Measurements from ENCODE around the gene ZNF487. TPM values are rescaled to one million over a fixed set of nuclear protein-coding genes. Genes with fewer than 3 reads are reported as not detected.

The ZNF487 gene
- total and polyA plus RNA-seq, 4 donors: 8.4 to 25.4 (median 9.1) TPM

GRCh38 chr10:43427166-43427825 lies 9.6 kb upstream of the ZNF487 start:
- DNase-seq: no peak
- WGBS, 2 donors: 88 to 95% methylated on average over 12 of the region's 12 CpGs
- no peak for ATAC-seq (ENCODE audit: insufficient read depth, low FRiP score)
- Histone ChIP-seq H3K9ac (ENCODE audit: insufficient read depth in 1 of 2, low read length in 2 of 2) (no peak overlapping the region), H3K27me3 (ENCODE audit: control insufficient read depth in 3 of 3, insufficient read depth in 3 of 3, low read length in 2 of 3) (no peaks in the 10 kb centered on the region), H3K9me3 (ENCODE audit: control insufficient read depth in 4 of 4, insufficient read depth in 3 of 4, low read length in 3 of 4) (no peaks in the 10 kb centered on the region), H3K27ac (ENCODE audit: low read depth in 1 of 2, low read length in 1 of 2) (no peak overlapping the region), H3K4me1 (ENCODE audit: control insufficient read depth in 5 of 5, insufficient read depth in 5 of 5, low read length in 5 of 5) (no peaks in the 10 kb centered on the region), H3K4me3 (no peak overlapping the region), H3K36me3 (ENCODE audit: control insufficient read depth in 4 of 4, insufficient read depth in 4 of 4, low read length in 4 of 4) (no peaks in the 10 kb centered on the region)
- TF ChIP-seq CTCF (IDR thresholded peaks at IDR 0.05; ENCODE audit: control extremely low read depth, extremely low read depth): no peak

GRCh38 chr10:43430926-43431663 lies 5.8 kb upstream of the ZNF487 start:
- 88 to 91% methylated on average over 8 of the region's 8 CpGs for WGBS, 2 donors
- Histone ChIP-seq H3K9ac (ENCODE audit: insufficient read depth in 1 of 2, low read length in 2 of 2) (no peak overlapping the region), H3K27ac (ENCODE audit: low read depth in 1 of 2, low read length in 1 of 2) (no peak overlapping the region), H3K4me1 (ENCODE audit: control insufficient read depth in 5 of 5, insufficient read depth in 5 of 5, low read length in 5 of 5) (peaks cover 0 to 2% (median 0%) of the 10 kb centered on the region in 5 donors), H3K36me3 (ENCODE audit: control insufficient read depth in 4 of 4, insufficient read depth in 4 of 4, low read length in 4 of 4) (no peaks in the 10 kb centered on the region), H3K27me3 (ENCODE audit: control insufficient read depth in 3 of 3, insufficient read depth in 3 of 3, low read length in 2 of 3) (no peaks in the 10 kb centered on the region), H3K9me3 (ENCODE audit: control insufficient read depth in 4 of 4, insufficient read depth in 3 of 4, low read length in 3 of 4) (no peaks in the 10 kb centered on the region), H3K4me3 (no peak overlapping the region)
- no peak for TF ChIP-seq CTCF (IDR thresholded peaks at IDR 0.05; ENCODE audit: control extremely low read depth, extremely low read depth)
- ATAC-seq (ENCODE audit: insufficient read depth, low FRiP score) (no peak), DNase-seq (no peak)

- Histone ChIP-seq H3K9ac (ENCODE audit: insufficient read depth in 1 of 2, low read length in 2 of 2) (peak overlapping the region; percentile 93 to 99), H3K4me1 (ENCODE audit: control insufficient read depth in 5 of 5, insufficient read depth in 5 of 5, low read length in 5 of 5) (peaks cover 0 to 4% (median 2%) of the 10 kb centered on the region in 5 donors), H3K27ac (ENCODE audit: low read depth in 1 of 2, low read length in 1 of 2) (peak overlapping the region; percentile 99 to 100), H3K27me3 (ENCODE audit: control insufficient read depth in 3 of 3, insufficient read depth in 3 of 3, low read length in 2 of 3) (no peaks in the 10 kb centered on the region), H3K36me3 (ENCODE audit: control insufficient read depth in 4 of 4, insufficient read depth in 4 of 4, low read length in 4 of 4) (no peaks in the 10 kb centered on the region), H3K4me3 (peak overlapping the region; percentile 89), H3K9me3 (ENCODE audit: control insufficient read depth in 4 of 4, insufficient read depth in 3 of 4, low read length in 3 of 4) (no peaks in the 10 kb centered on the region)
- DNase-seq: peak in 1 of 3 donors; percentile 35
- ATAC-seq (ENCODE audit: insufficient read depth, low FRiP score): peak; percentile 11
- WGBS, 2 donors: 7 to 9% methylated on average over 24 to 30 of the region's 30 CpGs
- TF ChIP-seq CTCF (IDR thresholded peaks at IDR 0.05; ENCODE audit: control extremely low read depth, extremely low read depth): no peak
Observed at GRCh38 chr10:43437141-43437870, 395 bp downstream of the ZNF487 start.

Data from lung (tissue), 12 donors.